Osteocyte (in vitro differentiated cells): ENCODE results near the gene TXNRD2. TPM values are rescaled to one million over a fixed set of nuclear protein-coding genes. Genes with fewer than 3 reads are reported as not detected.

Experiments used
- DNase-seq: peaks from one replicate; pipeline ENCODE4 v3.0.0; 2021; ENCODE audit warnings: mixed read lengths; ENCODE audit not compliant: unreplicated experiment; ENCODE audit errors: extremely low spot score
- H3K27ac Mint-ChIP-seq: one replicate; pipeline ENCODE4 v1.8.0; 2021; ENCODE audit warnings: mild to moderate bottlenecking, mixed read lengths; ENCODE audit not compliant: unreplicated experiment
- H3K27me3 Mint-ChIP-seq: one replicate; pipeline ENCODE4 v1.8.0; 2021; ENCODE audit warnings: mixed read lengths; ENCODE audit not compliant: unreplicated experiment
- H3K36me3 Mint-ChIP-seq: one replicate; pipeline ENCODE4 v1.8.0; 2021; ENCODE audit warnings: mixed read lengths; ENCODE audit not compliant: unreplicated experiment
- H3K4me1 Mint-ChIP-seq: one replicate; pipeline ENCODE4 v1.8.0; 2021; ENCODE audit warnings: mixed read lengths; ENCODE audit not compliant: unreplicated experiment
- H3K4me3 Mint-ChIP-seq: one replicate; pipeline ENCODE4 v1.8.0; 2021; ENCODE audit warnings: mild to moderate bottlenecking, moderate library complexity, mixed read lengths; ENCODE audit not compliant: unreplicated experiment
- H3K9me3 Mint-ChIP-seq: one replicate; pipeline ENCODE4 v1.8.0; 2021; ENCODE audit warnings: mixed read lengths; ENCODE audit not compliant: unreplicated experiment
- CTCF ChIP-seq: fragments of 200-600 bp; sonication (generic); IDR thresholded peaks from 2 replicates; pipeline ENCODE4 v1.5.0; 2021; ENCODE audit warnings: antibody characterized with exemption, mild to moderate bottlenecking, moderate library complexity
- total RNA-seq: library from RNA; stranded (reverse); gene quantifications from 2 replicates; pipeline ENCODE4 v1.2.1, GENCODE V29; 2021

Gene TXNRD2
- total RNA-seq, 1 donor from 2014 or later = 12.6 TPM

- Mint-ChIP-seq H3K4me1 (peaks cover 29% of the 10 kb centered on the region), H3K9me3 (no peaks in the 10 kb centered on the region), H3K27me3 (no peaks in the 10 kb centered on the region), H3K36me3 (no peaks in the 10 kb centered on the region), H3K4me3 (peak overlapping the region; percentile 76), H3K27ac (no peak overlapping the region)
- TF ChIP-seq CTCF = no peak
- DNase-seq = no peak
Observed at GRCh38 chr22:19986011-19986409, 44.4 kb upstream of the TXNRD2 start.

GRCh38 chr22:19984851-19985811 is 43.5 kb upstream of the TXNRD2 start:
- Mint-ChIP-seq H3K27ac (no peak overlapping the region), H3K27me3 (no peaks in the 10 kb centered on the region)
- DNase-seq = no peak

GRCh38 chr22:19984201-19984753 is 42.7 kb upstream of the TXNRD2 start:
- Mint-ChIP-seq H3K36me3 (peaks cover 4% of the 10 kb centered on the region), H3K4me3 (peak overlapping the region; percentile 35), H3K4me1 (peaks cover 15% of the 10 kb centered on the region), H3K27ac (no peak overlapping the region), H3K9me3 (no peaks in the 10 kb centered on the region), H3K27me3 (no peaks in the 10 kb centered on the region)
- DNase-seq = no peak
- TF ChIP-seq CTCF = no peak

More at GRCh38 chr22:19984851-19985811, 43.5 kb upstream of the TXNRD2 start:
- TF ChIP-seq CTCF = no peak
- Mint-ChIP-seq H3K4me1 (peaks cover 21% of the 10 kb centered on the region), H3K9me3 (no peaks in the 10 kb centered on the region), H3K4me3 (peak overlapping the region; percentile 58), H3K36me3 (peaks cover 3% of the 10 kb centered on the region)

GRCh38 chr22:19983741-19984140 is 42.1 kb upstream of the TXNRD2 start:
- no peak for DNase-seq
- Mint-ChIP-seq H3K9me3 (no peaks in the 10 kb centered on the region), H3K36me3 (peaks cover 8% of the 10 kb centered on the region), H3K4me1 (peaks cover 13% of the 10 kb centered on the region), H3K27me3 (no peaks in the 10 kb centered on the region), H3K4me3 (no peak overlapping the region), H3K27ac (no peak overlapping the region)
- TF ChIP-seq CTCF = no peak

- no peak overlapping the region for H3K4me3 Mint-ChIP-seq
- no peak for DNase-seq
- H3K36me3 Mint-ChIP-seq = peaks cover 8% of the 10 kb centered on the region
- TF ChIP-seq CTCF = no peak
- no peaks in the 10 kb centered on the region for H3K27me3 Mint-ChIP-seq
- no peak overlapping the region for H3K27ac Mint-ChIP-seq
- H3K4me1 Mint-ChIP-seq = peaks cover 13% of the 10 kb centered on the region
- no peaks in the 10 kb centered on the region for H3K9me3 Mint-ChIP-seq
Observed at GRCh38 chr22:19982991-19983578, 41.5 kb upstream of the TXNRD2 start.
